ENCODE results near the gene AHDC1. TPM values are rescaled to one million over a fixed set of nuclear protein-coding genes. Genes with fewer than 3 reads are reported as not detected.
"Not testable (repeated sequence)": the region's sequence is repeated elsewhere in the genome, so short reads cannot be mapped to it uniquely, and the experiment has no call there.

Gene AHDC1
- total RNA-seq, 5 donors from 2014 or later (not counting 1 experiment from before 2014, with no cell fraction given) = 21.9 to 26.4 (median 23.1) TPM

DNA sequence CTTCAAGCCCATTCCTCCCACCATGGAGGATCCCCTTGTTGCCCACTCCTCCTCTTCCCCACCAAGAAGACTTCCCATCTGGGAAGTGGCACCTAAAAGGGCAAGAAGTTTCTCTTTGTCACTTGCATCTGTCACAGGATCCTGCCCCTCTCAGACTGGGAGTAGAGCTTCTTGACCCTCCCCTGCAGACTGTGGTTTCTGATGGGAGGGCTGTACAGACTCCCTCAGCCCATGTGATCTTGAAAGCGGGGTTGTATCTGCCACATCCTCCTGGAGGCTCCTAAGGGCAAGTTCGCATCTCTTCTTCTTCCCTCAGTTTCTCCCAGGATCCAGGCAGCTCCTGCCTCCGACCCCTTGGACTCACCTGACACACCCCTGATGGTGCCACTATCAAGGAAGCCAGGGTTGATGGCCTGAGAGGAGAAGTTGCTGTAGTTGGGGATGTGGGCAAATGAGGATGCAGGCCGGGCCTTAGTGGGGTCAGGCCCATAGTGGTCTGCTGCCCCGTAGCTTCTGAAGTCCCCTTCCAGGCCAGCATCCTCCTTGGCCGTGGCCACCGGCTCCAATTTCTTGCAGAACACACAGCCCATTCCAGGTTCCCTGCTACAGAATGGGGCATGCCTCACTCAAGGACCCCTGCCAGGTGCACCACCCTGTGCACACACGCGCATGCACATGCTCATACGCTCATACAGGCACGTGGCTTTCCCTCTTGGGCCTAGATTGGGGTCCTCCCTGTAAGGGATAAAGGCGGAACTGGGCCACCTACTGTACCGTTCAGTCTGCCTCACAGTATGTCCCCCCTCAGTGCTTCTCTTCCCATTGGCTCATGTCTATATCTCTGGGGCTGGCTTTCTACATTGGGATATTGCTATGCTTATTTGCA lies 19.6 kb upstream of the AHDC1 start:
- no peak overlapping the region for H3K4me3 ChIP-seq (ENCODE audit: control insufficient read depth in 1 of 2, extremely low read depth in 1 of 2, low read length in 1 of 2)

DNA sequence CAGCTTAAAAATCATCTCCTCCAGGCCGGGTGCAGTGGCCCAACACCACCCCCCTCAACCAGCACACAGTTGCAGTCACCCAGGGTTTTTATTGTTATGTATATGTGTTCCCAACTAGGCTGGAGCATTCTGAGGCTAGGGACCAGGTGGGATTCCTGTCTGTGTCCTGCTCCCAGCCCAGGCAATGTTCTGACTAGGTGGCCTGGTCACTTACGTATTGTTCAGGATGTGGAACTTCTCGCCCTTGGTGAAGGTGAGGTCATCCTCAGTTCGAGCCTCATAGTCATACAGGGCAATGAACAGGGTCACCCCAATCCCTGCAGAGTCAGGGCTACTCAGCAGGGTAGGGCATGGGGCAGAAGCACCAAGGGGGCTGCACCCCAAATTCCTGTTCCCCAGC lies 18.9 kb upstream of the AHDC1 start:
- no peak overlapping the region for H3K4me3 ChIP-seq (ENCODE audit: control insufficient read depth in 1 of 2, extremely low read depth in 1 of 2, low read length in 1 of 2)
- no peaks in the 10 kb centered on the region for H3K27me3 ChIP-seq (replicated peaks in 1 of 2; ENCODE audit: control insufficient read depth in 2 of 2, extremely low read depth in 1 of 2, insufficient read depth in 2 of 2, low read length in 1 of 2)
- H3K27ac ChIP-seq (ENCODE audit: low read length) = no peak overlapping the region
- 67% methylated on average over 3 of the region's 4 CpGs for WGBS (ENCODE audit: insufficient coverage)
- H3K27ac Mint-ChIP-seq = peak overlapping the region; percentile 34 to 80
- H3K4me1 Mint-ChIP-seq = peaks cover 24 to 35% (median 32%) of the 10 kb centered on the region in 3 donors
- no peak for DNase-seq
- no peaks in the 10 kb centered on the region for H3K9me3 ChIP-seq
- ATAC-seq (replicated peaks in 1 of 4) = no peak
- H3K27me3 Mint-ChIP-seq = no peaks in the 10 kb centered on the region
- peaks cover 32 to 84% of the 10 kb centered on the region in 2 experiments for H3K4me1 ChIP-seq (ENCODE audit: control insufficient read depth in 1 of 2, extremely low read depth in 1 of 2, insufficient read depth in 2 of 2, low read length in 2 of 2)
- H3K4me3 Mint-ChIP-seq = peak overlapping the region in 1 of 3 donors; percentile 27
- CTCF ChIA-PET = no interaction called here
- H3K36me3 Mint-ChIP-seq = no peaks in the 10 kb centered on the region
- POLR2A ChIA-PET = no interaction called here
- no peaks in the 10 kb centered on the region for H3K9me3 Mint-ChIP-seq
- peaks cover 0 to 4% of the 10 kb centered on the region in 2 donors for H3K36me3 ChIP-seq (ENCODE audit: control insufficient read depth in 2 of 2, extremely low read depth in 1 of 2, insufficient read depth in 1 of 2, low read length in 1 of 2)

More for the DNA sequence above, 19.6 kb upstream of the AHDC1 start:
- CTCF ChIA-PET = no interaction called here
- Histone ChIP-seq H3K9me3 (no peaks in the 10 kb centered on the region), H3K27ac (ENCODE audit: low read length) (no peak overlapping the region), H3K36me3 (ENCODE audit: control insufficient read depth in 2 of 2, extremely low read depth in 1 of 2, insufficient read depth in 1 of 2, low read length in 1 of 2) (peaks cover 0 to 4% of the 10 kb centered on the region in 2 donors), H3K27me3 (replicated peaks in 1 of 2; ENCODE audit: control insufficient read depth in 2 of 2, extremely low read depth in 1 of 2, insufficient read depth in 2 of 2, low read length in 1 of 2) (no peaks in the 10 kb centered on the region), H3K4me1 (ENCODE audit: control insufficient read depth in 1 of 2, extremely low read depth in 1 of 2, insufficient read depth in 2 of 2, low read length in 2 of 2) (peaks cover 26 to 84% of the 10 kb centered on the region in 2 experiments)
- H3K27ac Mint-ChIP-seq = peak overlapping the region in 1 of 2 donors; percentile 80
- no peaks in the 10 kb centered on the region for H3K36me3 Mint-ChIP-seq
- peak in 1 of 35 experiments; percentile 43 for DNase-seq
- H3K4me1 Mint-ChIP-seq = peaks cover 20 to 29% (median 26%) of the 10 kb centered on the region in 3 donors
- H3K9me3 Mint-ChIP-seq = no peaks in the 10 kb centered on the region
- H3K4me3 Mint-ChIP-seq = peak overlapping the region in 1 of 3 donors; percentile 27
- 88% methylated on average over 4 of the region's 13 CpGs for WGBS (ENCODE audit: insufficient coverage)
- no peaks in the 10 kb centered on the region for H3K27me3 Mint-ChIP-seq
- POLR2A ChIA-PET = interaction anchor here in 1 of 2 donors (0.6 kb wide), 1 partner anchor 8 kb away, joined by 3 read pairs; no protein-coding TSS in a partner anchor
- peak in 3 of 4 experiments; percentile 44 to 57 (median 51) for ATAC-seq (replicated peaks in 1 of 4)

DNA sequence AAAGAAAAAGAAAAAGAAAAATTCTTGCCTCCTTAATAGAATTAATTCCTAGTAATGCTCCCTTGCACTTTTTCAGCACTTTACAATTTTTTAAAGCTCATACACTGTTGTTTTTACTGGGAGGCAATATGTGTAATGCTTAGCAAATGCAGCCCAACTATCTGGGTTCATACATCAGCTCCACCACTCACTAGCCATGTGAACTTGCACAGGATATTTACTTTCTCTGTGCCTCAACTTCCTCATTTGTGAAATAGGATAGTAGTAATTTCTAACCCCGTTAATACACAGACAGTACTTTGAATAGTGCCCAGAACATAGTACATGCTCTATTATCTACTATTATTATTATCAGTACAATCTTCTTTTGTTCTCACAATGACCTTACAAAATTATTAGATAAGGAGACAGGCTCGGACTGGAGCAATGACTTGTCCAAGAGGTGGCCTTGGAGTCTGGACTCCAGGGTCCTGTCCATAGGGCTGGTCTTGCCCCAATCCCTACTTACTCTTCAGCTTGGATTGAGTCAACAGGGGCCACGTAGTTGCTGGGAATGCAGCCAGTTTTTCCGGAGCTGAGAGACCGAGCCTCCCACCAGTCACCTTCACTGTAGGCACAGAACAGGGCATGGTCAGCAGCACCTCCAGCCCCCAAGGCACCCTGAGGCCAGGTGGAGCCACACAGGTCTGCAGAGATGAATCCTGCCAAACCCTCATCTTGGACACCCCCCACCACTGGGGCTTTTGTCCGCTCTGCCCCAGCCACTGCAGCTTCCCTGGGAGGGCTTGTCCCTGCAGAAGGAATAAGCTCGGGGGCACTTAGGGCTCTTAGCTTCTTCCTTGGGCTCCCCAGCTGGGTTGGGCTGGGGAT lies 17.3 kb upstream of the AHDC1 start:
- Histone ChIP-seq H3K27ac (ENCODE audit: low read length) (no peak overlapping the region), H3K4me3 (ENCODE audit: control insufficient read depth in 1 of 2, extremely low read depth in 1 of 2, low read length in 1 of 2) (no peak overlapping the region), H3K9me3 (no peaks in the 10 kb centered on the region), H3K27me3 (replicated peaks in 1 of 2; ENCODE audit: control insufficient read depth in 2 of 2, extremely low read depth in 1 of 2, insufficient read depth in 2 of 2, low read length in 1 of 2) (no peaks in the 10 kb centered on the region), H3K4me1 (ENCODE audit: control insufficient read depth in 1 of 2, extremely low read depth in 1 of 2, insufficient read depth in 2 of 2, low read length in 2 of 2) (peaks cover 46 to 84% of the 10 kb centered on the region in 2 experiments), H3K36me3 (ENCODE audit: control insufficient read depth in 2 of 2, extremely low read depth in 1 of 2, insufficient read depth in 1 of 2, low read length in 1 of 2) (peaks cover 3 to 12% of the 10 kb centered on the region in 2 donors)
- WGBS (ENCODE audit: insufficient coverage) = 82% methylated on average over 5 of the region's 7 CpGs
- ChIA-PET POLR2A (interaction anchor here (0.6 to 0.7 kb wide), 3 partner anchors 158 to 592 kb away, joined by 4 to 19 read pairs (median 5); no protein-coding TSS in a partner anchor), CTCF (interaction anchor here (0.7 to 1.1 kb wide), 3 partner anchors 10 to 466 kb away, joined by 3 to 9 read pairs (median 6); no protein-coding TSS in a partner anchor)
- Mint-ChIP-seq H3K27ac (peak overlapping the region in 1 of 2 donors; percentile 23), H3K9me3 (no peaks in the 10 kb centered on the region), H3K36me3 (no peaks in the 10 kb centered on the region), H3K4me1 (peaks cover 40 to 44% (median 42%) of the 10 kb centered on the region in 3 donors), H3K4me3 (no peak overlapping the region), H3K27me3 (no peaks in the 10 kb centered on the region)
- ATAC-seq (replicated peaks in 1 of 4) (no peak), DNase-seq (no peak)

DNA sequence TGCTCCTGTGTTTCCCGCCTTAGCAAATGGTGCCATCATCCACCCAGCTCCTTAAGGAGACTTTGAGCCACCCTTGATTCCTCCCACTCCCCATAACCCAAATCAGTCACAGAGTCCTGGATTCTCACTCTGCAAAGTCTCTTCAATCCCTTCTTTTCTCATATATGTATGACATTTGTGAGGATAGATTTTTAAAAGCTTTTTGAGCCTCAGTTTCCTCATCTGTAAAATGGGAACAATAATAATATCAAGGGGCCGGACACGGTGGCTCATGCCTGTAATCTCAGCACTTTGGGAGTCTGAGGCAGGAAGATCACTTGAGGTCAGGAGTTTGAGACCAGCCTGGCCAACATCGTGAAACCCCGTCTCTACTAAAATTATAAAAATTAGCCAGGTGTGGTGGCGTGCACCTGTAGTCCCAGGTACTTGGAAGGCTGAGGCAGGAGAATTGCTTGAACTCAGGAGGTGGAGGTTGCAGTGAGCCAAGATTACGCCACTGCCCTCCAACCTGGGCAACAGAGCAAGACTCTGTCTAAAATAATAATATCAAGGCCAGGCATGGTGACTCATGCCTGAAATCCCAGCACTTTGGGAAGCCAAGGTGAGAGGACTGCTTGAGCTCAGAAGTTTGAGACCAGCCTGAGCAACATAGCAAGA lies 16.0 kb upstream of the AHDC1 start:
- not testable (repeated sequence) for H3K9me3 Mint-ChIP-seq; H3K27ac ChIP-seq (ENCODE audit: low read length); H3K4me3 ChIP-seq (ENCODE audit: control insufficient read depth in 1 of 2, extremely low read depth in 1 of 2, low read length in 1 of 2); H3K27me3 Mint-ChIP-seq; DNase-seq; H3K36me3 Mint-ChIP-seq; H3K27me3 ChIP-seq (replicated peaks in 1 of 2; ENCODE audit: control insufficient read depth in 2 of 2, extremely low read depth in 1 of 2, insufficient read depth in 2 of 2, low read length in 1 of 2); H3K9me3 ChIP-seq; ATAC-seq (replicated peaks in 1 of 4)
- 100% methylated on average over 5 of the region's 7 CpGs for WGBS (ENCODE audit: insufficient coverage)
- ChIA-PET POLR2A (interaction anchor here in 1 of 2 donors (0.7 kb wide), 1 partner anchor 19 kb away, joined by 3 read pairs; no protein-coding TSS in a partner anchor), CTCF (interaction anchor here in 1 of 2 donors (0.9 to 1.0 kb wide), 2 partner anchors 43 to 340 kb away, joined by 3 read pairs; no protein-coding TSS in a partner anchor)
- peak overlapping the region in 1 of 3 donors; percentile 37 for H3K4me3 Mint-ChIP-seq
- H3K36me3 ChIP-seq (ENCODE audit: control insufficient read depth in 2 of 2, extremely low read depth in 1 of 2, insufficient read depth in 1 of 2, low read length in 1 of 2) = peaks cover 3 to 20% of the 10 kb centered on the region in 2 donors
- peak overlapping the region; percentile 67 to 87 for H3K27ac Mint-ChIP-seq
- H3K4me1 ChIP-seq (ENCODE audit: control insufficient read depth in 1 of 2, extremely low read depth in 1 of 2, insufficient read depth in 2 of 2, low read length in 2 of 2) = peaks cover 44 to 86% of the 10 kb centered on the region in 2 experiments
- peaks cover 48 to 52% (median 52%) of the 10 kb centered on the region in 3 donors for H3K4me1 Mint-ChIP-seq

DNA sequence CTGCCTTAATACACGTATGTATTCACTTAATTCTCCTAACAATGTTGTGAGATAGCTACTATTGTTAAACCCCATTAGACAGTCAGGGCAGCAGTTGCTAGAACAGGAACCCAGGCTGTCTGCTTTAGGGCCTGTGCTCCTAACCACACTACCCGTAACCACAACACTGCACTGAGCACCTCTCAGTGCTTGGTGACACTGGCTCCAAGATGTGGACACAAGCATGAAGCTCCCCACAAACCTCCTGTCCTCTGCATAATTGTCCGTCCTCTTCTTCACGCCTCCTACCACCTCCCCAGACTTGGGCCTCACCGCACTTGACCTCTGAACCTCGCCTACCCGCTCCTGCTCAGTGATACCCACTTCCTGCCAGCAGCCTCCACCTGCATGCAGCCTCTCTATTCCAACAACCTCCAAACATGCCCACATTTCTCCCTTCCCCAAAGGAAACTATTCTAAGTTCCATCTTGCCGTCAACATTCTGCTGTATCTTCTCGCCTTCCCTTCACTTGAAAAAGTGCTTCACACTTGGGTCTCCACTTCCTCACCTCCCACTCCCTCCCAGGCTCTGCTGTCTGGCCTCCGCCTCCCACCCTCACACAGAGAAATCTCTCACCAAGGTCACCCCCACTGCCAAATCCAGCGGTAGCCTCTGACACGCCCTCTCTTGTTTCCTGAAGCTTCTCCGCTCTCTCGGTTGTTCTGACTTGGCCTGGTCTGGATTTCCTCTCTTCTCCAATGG lies 14.6 kb upstream of the AHDC1 start:
- DNase-seq = peak in 30 of 35 experiments; percentile 12 to 78 (median 48)
- Histone ChIP-seq H3K9me3 (no peaks in the 10 kb centered on the region), H3K36me3 (ENCODE audit: control insufficient read depth in 2 of 2, extremely low read depth in 1 of 2, insufficient read depth in 1 of 2, low read length in 1 of 2) (peaks cover 3 to 21% of the 10 kb centered on the region in 2 donors)

More for the DNA sequence above, 14.6 kb upstream of the AHDC1 start:
- Mint-ChIP-seq H3K36me3 (no peaks in the 10 kb centered on the region), H3K4me3 (peak overlapping the region in 2 of 3 donors; percentile 7 to 37), H3K4me1 (peaks cover 58 to 65% (median 63%) of the 10 kb centered on the region in 3 donors), H3K9me3 (no peaks in the 10 kb centered on the region), H3K27ac (peak overlapping the region; percentile 94 to 97), H3K27me3 (no peaks in the 10 kb centered on the region)
- no peaks in the 10 kb centered on the region for H3K27me3 ChIP-seq (replicated peaks in 1 of 2; ENCODE audit: control insufficient read depth in 2 of 2, extremely low read depth in 1 of 2, insufficient read depth in 2 of 2, low read length in 1 of 2)
- CTCF ChIA-PET = interaction anchor here (0.5 to 1.8 kb wide), 7 partner anchors 10 to 457 kb away, joined by 3 to 12 read pairs (median 4); partner anchors contain the start of gene AHDC1 (in 1 of the 2)
- peak overlapping the region; percentile 74 for H3K27ac ChIP-seq (ENCODE audit: low read length)
- POLR2A ChIA-PET = no interaction called here
- peaks cover 46 to 86% of the 10 kb centered on the region in 2 experiments for H3K4me1 ChIP-seq (ENCODE audit: control insufficient read depth in 1 of 2, extremely low read depth in 1 of 2, insufficient read depth in 2 of 2, low read length in 2 of 2)
- 8% methylated on average over 10 of the region's 14 CpGs for WGBS (ENCODE audit: insufficient coverage)
- peak; percentile 93 to 99 (median 96) for ATAC-seq (replicated peaks in 1 of 4)
- no peak overlapping the region for H3K4me3 ChIP-seq (ENCODE audit: control insufficient read depth in 1 of 2, extremely low read depth in 1 of 2, low read length in 1 of 2)

Measured in T-cell (primary cell).